Subcutaneous adipose tissue (tissue), 4 donors: ENCODE results near the gene RAB24. TPM values are rescaled to one million over a fixed set of nuclear protein-coding genes. Genes with fewer than 3 reads are reported as not detected.

Experiments used
- total RNA-seq, 4 donors: library from RNA; depleted of rRNA; stranded (reverse); fragments of >200 nt; gene quantifications; one replicate each; pipeline ENCODE4 v1.1.0, GENCODE V29; 2016
- TF ChIP-seq, protein P1 (sequence below): fragments of 450-650 bp; IDR thresholded peaks from one replicate; pipeline ENCODE4 v1.5.1; 2016; ENCODE audit warnings: low read depth, mild to moderate bottlenecking, control low read depth, antibody characterized with exemption, moderate library complexity

The RAB24 gene
- total RNA-seq, 4 donors from 2014 or later: 19.4 to 35.6 (median 26.3) TPM

GRCh38 chr5:177346820-177347219, 43.3 kb upstream of the RAB24 start:
- TF ChIP-seq, protein P1, sequence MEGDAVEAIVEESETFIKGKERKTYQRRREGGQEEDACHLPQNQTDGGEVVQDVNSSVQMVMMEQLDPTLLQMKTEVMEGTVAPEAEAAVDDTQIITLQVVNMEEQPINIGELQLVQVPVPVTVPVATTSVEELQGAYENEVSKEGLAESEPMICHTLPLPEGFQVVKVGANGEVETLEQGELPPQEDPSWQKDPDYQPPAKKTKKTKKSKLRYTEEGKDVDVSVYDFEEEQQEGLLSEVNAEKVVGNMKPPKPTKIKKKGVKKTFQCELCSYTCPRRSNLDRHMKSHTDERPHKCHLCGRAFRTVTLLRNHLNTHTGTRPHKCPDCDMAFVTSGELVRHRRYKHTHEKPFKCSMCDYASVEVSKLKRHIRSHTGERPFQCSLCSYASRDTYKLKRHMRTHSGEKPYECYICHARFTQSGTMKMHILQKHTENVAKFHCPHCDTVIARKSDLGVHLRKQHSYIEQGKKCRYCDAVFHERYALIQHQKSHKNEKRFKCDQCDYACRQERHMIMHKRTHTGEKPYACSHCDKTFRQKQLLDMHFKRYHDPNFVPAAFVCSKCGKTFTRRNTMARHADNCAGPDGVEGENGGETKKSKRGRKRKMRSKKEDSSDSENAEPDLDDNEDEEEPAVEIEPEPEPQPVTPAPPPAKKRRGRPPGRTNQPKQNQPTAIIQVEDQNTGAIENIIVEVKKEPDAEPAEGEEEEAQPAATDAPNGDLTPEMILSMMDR: no peak

GRCh38 chr5:177344891-177345290, 41.4 kb upstream of the RAB24 start:
- TF ChIP-seq, protein P1: no peak

DNA sequence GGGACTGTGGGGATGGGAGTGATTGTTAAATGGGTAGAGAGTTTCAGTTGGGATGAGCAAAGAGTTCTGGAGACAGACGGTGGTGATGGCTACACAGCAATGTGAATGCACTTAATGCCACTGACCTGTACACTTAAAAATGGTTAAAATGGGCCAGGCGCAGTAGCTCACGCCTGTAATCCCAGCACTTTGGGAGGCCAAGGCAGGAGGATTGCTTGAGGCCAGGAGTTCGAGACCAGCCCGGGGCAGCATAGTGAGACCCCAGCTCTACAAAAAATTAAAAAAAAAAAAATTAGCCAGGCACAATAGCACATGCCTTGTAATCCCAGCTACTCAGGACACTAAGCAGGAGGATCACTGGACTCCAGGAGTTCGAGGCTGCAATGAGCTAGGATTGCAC, 40.3 kb upstream of the RAB24 start:
- TF ChIP-seq, protein P1: no peak

- TF ChIP-seq, protein P1: no peak
These were observed 35.7 kb upstream of the RAB24 start for GRCh38 chr5:177339107-177339638.

- TF ChIP-seq, protein P1: no peak
These were observed 35.0 kb upstream of the RAB24 start for GRCh38 chr5:177338251-177339106.

DNA sequence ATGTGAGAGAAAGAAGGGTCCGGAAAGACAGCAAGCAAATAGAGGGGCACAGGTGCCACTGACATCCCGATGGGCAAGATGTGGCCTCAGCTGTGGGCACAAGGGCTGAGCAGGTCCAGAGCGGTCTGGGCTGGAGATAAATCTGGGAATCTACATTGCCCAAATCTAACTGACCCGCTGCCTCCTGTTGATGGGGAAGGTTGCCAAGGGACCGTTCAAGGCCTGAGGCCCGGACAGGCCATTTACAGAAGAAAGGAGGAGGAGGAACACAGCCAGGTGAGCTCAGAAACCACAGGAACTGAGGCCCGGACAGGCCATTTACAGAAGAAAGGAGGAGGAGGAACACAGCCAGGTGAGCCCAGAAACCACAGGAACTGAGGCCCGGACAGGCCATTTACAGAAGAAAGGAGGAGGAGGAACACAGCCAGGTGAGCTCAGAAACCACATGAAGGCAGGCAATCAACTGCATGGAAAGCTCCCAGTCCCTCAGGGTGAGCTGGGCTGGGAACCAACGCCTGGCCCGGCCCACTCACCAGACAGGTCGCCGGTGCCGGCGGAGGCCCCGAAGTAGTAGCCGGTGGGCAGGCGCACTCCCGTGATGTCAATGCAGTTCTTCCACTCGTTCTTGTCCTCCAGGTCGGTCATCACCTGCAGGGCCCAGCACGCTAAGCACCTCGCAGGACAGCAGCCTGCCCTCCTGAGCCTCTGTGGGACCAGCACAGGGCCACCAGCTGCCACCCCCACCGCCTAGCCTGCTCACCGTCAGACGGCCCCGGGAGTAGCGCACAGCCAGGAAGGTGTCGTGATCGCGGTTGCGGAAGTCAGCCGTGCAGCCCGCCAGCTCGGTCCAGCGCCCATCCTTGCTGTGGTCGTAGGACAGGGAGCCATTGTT, 33.3 kb upstream of the RAB24 start:
- TF ChIP-seq, protein P1: no peak

- TF ChIP-seq, protein P1: no peak
These were observed 32.6 kb upstream of the RAB24 start for GRCh38 chr5:177336112-177336511.
